H1 (cell line): ENCODE data around the gene HTR1D. TPM values are rescaled to one million over a fixed set of nuclear protein-coding genes. Genes with fewer than 3 reads are reported as not detected.

Experiments
- CHD1 ChIP-seq: IDR thresholded peaks from 2 replicates; pipeline ENCODE4 v1.6.1; 2012; ENCODE audit warnings: low read depth, low read length, improper control_type of control experiment
- CREB1 ChIP-seq: IDR thresholded peaks from 2 replicates; pipeline ENCODE4 v1.6.1; 2012; ENCODE audit warnings: inconsistent platforms
- EGR1 ChIP-seq: IDR thresholded peaks from 2 replicates; pipeline ENCODE4 v1.6.1; 2011; ENCODE audit warnings: low read depth, low read length, borderline replicate concordance
- KDM4A ChIP-seq: IDR thresholded peaks from one replicate; pipeline ENCODE4 v1.7.1; 2012; ENCODE audit warnings: low read depth, mild to moderate bottlenecking, moderate library complexity, low read length, inconsistent platforms; ENCODE audit not compliant: severe bottlenecking
- NRF1 ChIP-seq: IDR thresholded peaks from 2 replicates; pipeline ENCODE4 v1.6.1; 2011; ENCODE audit warnings: mild to moderate bottlenecking, low read depth, low read length, improper control_type of control experiment
- RBBP5 ChIP-seq: IDR thresholded peaks from 2 replicates; pipeline ENCODE4 v1.7.1; 2012; ENCODE audit warnings: low read depth, mild to moderate bottlenecking, inconsistent platforms, low read length, moderate library complexity, borderline replicate concordance
- RNF2 ChIP-seq: fragments of 200-900, 300-1000 bp; sonication (generic); IDR thresholded peaks from 2 replicates; pipeline ENCODE4 v1.7.1; 2016; ENCODE audit warnings: borderline replicate concordance, low read depth, mild to moderate bottlenecking, antibody characterized with exemption, low read length; ENCODE audit not compliant: poor library complexity, severe bottlenecking; ENCODE audit errors: missing control alignments
- SP1 ChIP-seq: IDR thresholded peaks from 2 replicates; pipeline ENCODE4 v1.6.1; 2011; ENCODE audit warnings: low read depth, low read length
- polyA plus RNA-seq, 7 experiments: library from polyadenylated mRNA; depleted of rRNA in 3 of 7; stranded (reverse) in 5 of 7; unstranded in 2 of 7; fragments of >200 nt in 5 of 7; fragments of 200-250 nt in 2 of 7; gene quantifications; 1 replicate in 5 of 7; 2 replicates in 1 of 7; 4 replicates in 1 of 7; pipeline versions ENCODE4 v1.2.1 to v1.2.3, GENCODE V29; 2011 to 2013; ENCODE audit warnings: missing spikeins in 2 of 7, mixed read lengths in 2 of 7
- total RNA-seq: library from RNA; stranded (reverse); fragmentation: NEBNext Ultra II Directional; extraction: Animal tissue kit (Norgen Biotek cat#: 25700); gene quantifications from 2 replicates; pipeline ENCODE4 v1.2.1, GENCODE V29; 2021
- TF ChIP-seq, protein P1 (sequence below): IDR thresholded peaks from 2 replicates; pipeline ENCODE4 v1.6.1; 2012; ENCODE audit warnings: inconsistent platforms
- TF ChIP-seq, protein P2 (sequence below): IDR thresholded peaks from 2 replicates; pipeline ENCODE4 v1.6.1; 2012; ENCODE audit warnings: low read length, inconsistent platforms

Gene HTR1D
- total and polyA plus RNA-seq, 2 of the 8 experiments (the other 6 are each of a cell fraction or from before 2014, with no cell fraction given), result 8.8 to 11.5 TPM

DNA sequence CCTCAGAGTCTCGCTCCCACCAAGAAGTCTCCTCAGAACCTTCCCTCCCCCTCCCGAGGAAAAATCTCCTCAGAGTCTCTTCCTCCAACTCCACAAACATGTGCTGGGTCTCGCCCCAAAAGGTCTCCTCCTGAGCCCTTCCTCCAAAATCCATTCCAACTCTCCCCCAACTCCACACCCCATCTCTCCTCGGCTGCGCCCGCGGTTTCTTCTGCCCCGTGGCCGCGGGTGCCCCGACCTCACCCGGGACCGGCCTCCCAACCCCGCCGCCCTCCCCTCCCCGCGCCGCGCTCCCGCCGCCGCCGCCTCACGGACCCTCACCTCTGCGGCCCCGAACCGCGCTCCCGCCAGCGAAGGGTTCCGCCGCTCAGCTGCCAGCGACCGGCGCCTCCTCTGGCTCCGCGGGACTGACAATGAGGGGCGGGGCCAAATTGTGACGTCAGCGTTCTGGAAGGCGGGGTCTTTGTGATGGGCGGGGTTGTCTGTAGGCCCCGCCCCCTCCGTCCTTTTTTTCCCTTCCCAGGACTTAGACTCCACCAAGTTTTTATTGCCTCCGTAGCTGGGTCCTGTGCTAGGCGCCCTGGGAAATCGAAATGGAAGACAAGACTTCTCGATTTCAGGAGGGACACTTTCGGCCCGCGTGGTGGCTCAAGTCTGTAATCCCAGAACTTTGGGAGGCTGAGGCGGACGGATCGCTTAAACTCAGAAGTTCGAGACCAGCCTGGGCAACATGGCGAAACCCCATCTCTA, 48.7 kb downstream of the HTR1D start, which contains the start of gene LUZP1 (continued):
- TF ChIP-seq, protein P1, sequence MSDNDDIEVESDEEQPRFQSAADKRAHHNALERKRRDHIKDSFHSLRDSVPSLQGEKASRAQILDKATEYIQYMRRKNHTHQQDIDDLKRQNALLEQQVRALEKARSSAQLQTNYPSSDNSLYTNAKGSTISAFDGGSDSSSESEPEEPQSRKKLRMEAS, result peak; percentile 40; the same call in 1 of the 2 replicates
- TF ChIP-seq NRF1 (no peak), RNF2 (no peak), KDM4A (peak; percentile 50), EGR1 (no peak), CHD1 (no peak), CREB1 (peak; percentile 84), SP1 (peak; percentile 82; the same call in 1 of the 2 replicates), RBBP5 (peak; percentile 35; the same call in 1 of the 2 replicates)
- TF ChIP-seq, protein P2, sequence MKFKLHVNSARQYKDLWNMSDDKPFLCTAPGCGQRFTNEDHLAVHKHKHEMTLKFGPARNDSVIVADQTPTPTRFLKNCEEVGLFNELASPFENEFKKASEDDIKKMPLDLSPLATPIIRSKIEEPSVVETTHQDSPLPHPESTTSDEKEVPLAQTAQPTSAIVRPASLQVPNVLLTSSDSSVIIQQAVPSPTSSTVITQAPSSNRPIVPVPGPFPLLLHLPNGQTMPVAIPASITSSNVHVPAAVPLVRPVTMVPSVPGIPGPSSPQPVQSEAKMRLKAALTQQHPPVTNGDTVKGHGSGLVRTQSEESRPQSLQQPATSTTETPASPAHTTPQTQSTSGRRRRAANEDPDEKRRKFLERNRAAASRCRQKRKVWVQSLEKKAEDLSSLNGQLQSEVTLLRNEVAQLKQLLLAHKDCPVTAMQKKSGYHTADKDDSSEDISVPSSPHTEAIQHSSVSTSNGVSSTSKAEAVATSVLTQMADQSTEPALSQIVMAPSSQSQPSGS, result peak; percentile 44; the same call in 1 of the 2 replicates
